Ovary (tissue), 3 donors: ENCODE measurements around the gene KRAS.

Experiments used
- CTCF ChIP-seq, 3 donors: fragments of 450-650 bp in 2 of 3; fragments of 200-600 bp in 1 of 3; IDR thresholded peaks; one replicate each; pipeline versions ENCODE4 v1.5.1 to v1.8.0; 2016 to 2022; ENCODE audit warnings: antibody characterized with exemption in 3 of 3, mild to moderate bottlenecking in 1 of 3
- POLR2A ChIP-seq: fragments of 450-650 bp; IDR thresholded peaks from one replicate; pipeline ENCODE4 v1.6.1; 2017; ENCODE audit warnings: antibody characterized with exemption, mild to moderate bottlenecking, moderate library complexity
- donor health status: DM: no; HTN: no; CAD: no.

- no peak for TF ChIP-seq CTCF (IDR thresholded peaks at IDR 0.05)
- no peak for TF ChIP-seq POLR2A
These were observed 13.4 kb upstream of the KRAS start for GRCh38 chr12:25264114-25264513.
